Fibroblast of pulmonary artery (primary cell): Measurements from ENCODE around the gene NABP2.
A peak's percentile ranks its signal among the peaks of the same experiment; 100 is the strongest.
"Not testable (repeated sequence)": the region's sequence is repeated elsewhere in the genome, so short reads cannot be mapped to it uniquely, and the experiment has no call there.

ENCODE experiments used
- DNase-seq: peaks from one replicate; pipeline ENCODE4 v3.0.0-alpha.2; 2010; ENCODE audit warnings: low read depth
- H3K4me3 ChIP-seq: replicated peaks from 2 replicates; pipeline ENCODE4 v1.5.1; 2011; ENCODE audit warnings: low read depth, mild to moderate bottlenecking, control low read depth, low read length, moderate library complexity
- TF ChIP-seq, protein P1 (sequence below): IDR thresholded peaks from 2 replicates; pipeline ENCODE4 v1.5.1; 2011; ENCODE audit warnings: mild to moderate bottlenecking, control low read depth, low read length, inconsistent platforms; ENCODE audit errors: missing control alignments

The NABP2 gene

DNA sequence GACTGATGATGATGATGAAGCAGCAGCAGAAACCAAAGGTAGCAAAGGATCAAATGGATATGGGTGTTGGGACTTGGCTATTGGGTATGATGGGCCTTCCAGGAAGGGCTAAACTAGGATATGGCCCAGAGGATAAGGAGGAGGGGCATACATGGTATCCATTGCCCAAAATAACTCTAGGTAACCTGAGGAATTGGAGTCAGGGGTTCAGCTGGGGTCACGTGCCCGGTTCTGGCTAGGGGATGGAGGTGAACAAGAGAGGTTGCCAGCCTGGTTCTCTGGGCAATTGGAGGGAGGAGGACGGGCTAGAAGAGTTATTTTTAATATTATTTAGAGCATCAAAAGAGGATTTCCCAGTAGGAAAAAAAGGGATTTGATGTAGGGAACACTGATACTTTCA, 36.8 kb downstream of the NABP2 start:
- DNase-seq, result no peak
- no peak overlapping the region for H3K4me3 ChIP-seq
- TF ChIP-seq, protein P1, sequence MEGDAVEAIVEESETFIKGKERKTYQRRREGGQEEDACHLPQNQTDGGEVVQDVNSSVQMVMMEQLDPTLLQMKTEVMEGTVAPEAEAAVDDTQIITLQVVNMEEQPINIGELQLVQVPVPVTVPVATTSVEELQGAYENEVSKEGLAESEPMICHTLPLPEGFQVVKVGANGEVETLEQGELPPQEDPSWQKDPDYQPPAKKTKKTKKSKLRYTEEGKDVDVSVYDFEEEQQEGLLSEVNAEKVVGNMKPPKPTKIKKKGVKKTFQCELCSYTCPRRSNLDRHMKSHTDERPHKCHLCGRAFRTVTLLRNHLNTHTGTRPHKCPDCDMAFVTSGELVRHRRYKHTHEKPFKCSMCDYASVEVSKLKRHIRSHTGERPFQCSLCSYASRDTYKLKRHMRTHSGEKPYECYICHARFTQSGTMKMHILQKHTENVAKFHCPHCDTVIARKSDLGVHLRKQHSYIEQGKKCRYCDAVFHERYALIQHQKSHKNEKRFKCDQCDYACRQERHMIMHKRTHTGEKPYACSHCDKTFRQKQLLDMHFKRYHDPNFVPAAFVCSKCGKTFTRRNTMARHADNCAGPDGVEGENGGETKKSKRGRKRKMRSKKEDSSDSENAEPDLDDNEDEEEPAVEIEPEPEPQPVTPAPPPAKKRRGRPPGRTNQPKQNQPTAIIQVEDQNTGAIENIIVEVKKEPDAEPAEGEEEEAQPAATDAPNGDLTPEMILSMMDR, result no peak

- DNase-seq, result peak; percentile 38
- TF ChIP-seq, protein P1, result no peak
- H3K4me3 ChIP-seq, result no peak overlapping the region
Measured at GRCh38 chr12:56261503-56262232, 37.5 kb downstream of the NABP2 start.

- not testable (repeated sequence) for DNase-seq, H3K4me3 ChIP-seq
Measured at GRCh38 chr12:56262955-56263354, 38.8 kb downstream of the NABP2 start.

GRCh38 chr12:56266068-56266692, 42.0 kb downstream of the NABP2 start:
- DNase-seq, result not testable (repeated sequence)
- peak overlapping the region; percentile 73 for H3K4me3 ChIP-seq

- peak; percentile 84 for DNase-seq
- H3K4me3 ChIP-seq, result peak within 1 kb of the TSS; percentile 73
- TF ChIP-seq, protein P1, result peak; percentile 69
Measured at GRCh38 chr12:56266693-56267442, 42.7 kb downstream of the NABP2 start, which contains the start of gene COQ10A. TSS of gene COQ10A (plus strand) at chr12:56266942. CDS start at chr12:56267119, 177 bp downstream.

- DNase-seq, result no peak
- TF ChIP-seq, protein P1, result no peak
Measured at GRCh38 chr12:56267443-56268071, 43.4 kb downstream of the NABP2 start.

DNA sequence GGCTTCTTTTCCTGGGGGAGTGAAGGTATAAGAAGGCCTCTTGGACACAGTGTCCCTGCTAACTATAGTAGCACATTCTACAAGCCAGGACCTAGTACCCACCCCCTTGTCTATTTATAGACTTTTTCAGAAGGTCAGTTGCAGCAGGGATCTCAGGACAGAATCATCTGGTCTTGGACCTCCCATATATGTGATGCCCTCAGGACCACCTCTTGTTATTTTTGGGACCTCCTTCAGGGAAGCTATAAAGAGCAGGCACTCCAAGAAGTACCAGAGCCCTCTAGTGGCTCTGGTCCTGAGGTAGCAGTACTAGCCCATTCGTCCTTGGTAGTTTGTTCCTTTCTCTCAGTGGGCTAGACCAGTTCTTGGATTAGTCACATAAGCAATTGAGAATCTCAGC, 46.9 kb downstream of the NABP2 start:
- H3K4me3 ChIP-seq, result no peak overlapping the region
- TF ChIP-seq, protein P1, result peak; percentile 59
- peak; percentile 44 for DNase-seq

More at GRCh38 chr12:56267443-56268071, 43.4 kb downstream of the NABP2 start:
- peak overlapping the region; percentile 73 for H3K4me3 ChIP-seq

GRCh38 chr12:56272468-56272867, 48.3 kb downstream of the NABP2 start:
- not testable (repeated sequence) for DNase-seq, H3K4me3 ChIP-seq
